ENCODE data around the gene GATAD2B.

GATAD2B gene

GRCh38 chr1:153928791-153929341, 6.1 kb upstream of the GATAD2B start:
- Histone ChIP-seq H3K4me3 (ENCODE audit: low read depth, low read length) (no peak overlapping the region), H3K9me3 (ENCODE audit: control insufficient read depth, low read length) (no peaks in the 10 kb centered on the region), H3K4me2 (ENCODE audit: low read length) (no peak overlapping the region), H2AFZ (no peak overlapping the region), H3K27ac (no peak overlapping the region), H3K27me3 (ENCODE audit: control insufficient read depth, insufficient read depth, low read length) (no peaks in the 10 kb centered on the region), H3K36me3 (ENCODE audit: control insufficient read depth, insufficient read depth, low read length) (no peaks in the 10 kb centered on the region), H3K79me2 (no peaks in the 10 kb centered on the region), H3K9ac (no peak overlapping the region), H3K4me1 (no peaks in the 10 kb centered on the region)
- no peak for TF ChIP-seq CTCF (IDR thresholded peaks at IDR 0.05)

- no peak overlapping the region for H3K27ac ChIP-seq
- no peak overlapping the region for H3K4me3 ChIP-seq (ENCODE audit: low read depth, low read length)
These were observed 5.5 kb upstream of the GATAD2B start for GRCh38 chr1:153928245-153928644.

GRCh38 chr1:153926405-153926804, 3.6 kb upstream of the GATAD2B start:
- Histone ChIP-seq H3K9me3 (ENCODE audit: control insufficient read depth, low read length) (no peaks in the 10 kb centered on the region), H3K36me3 (ENCODE audit: control insufficient read depth, insufficient read depth, low read length) (no peaks in the 10 kb centered on the region), H3K27me3 (ENCODE audit: control insufficient read depth, insufficient read depth, low read length) (no peaks in the 10 kb centered on the region), H2AFZ (no peak overlapping the region), H3K27ac (no peak overlapping the region), H3K4me1 (no peaks in the 10 kb centered on the region), H3K9ac (no peak overlapping the region), H3K4me2 (ENCODE audit: low read length) (no peak overlapping the region), H3K79me2 (no peaks in the 10 kb centered on the region), H3K4me3 (ENCODE audit: low read depth, low read length) (no peak overlapping the region)
- TF ChIP-seq CTCF (IDR thresholded peaks at IDR 0.05): no peak

More at GRCh38 chr1:153928245-153928644, 5.5 kb upstream of the GATAD2B start:
- H3K27me3 ChIP-seq (ENCODE audit: control insufficient read depth, insufficient read depth, low read length): no peaks in the 10 kb centered on the region
- no peaks in the 10 kb centered on the region for H3K36me3 ChIP-seq (ENCODE audit: control insufficient read depth, insufficient read depth, low read length)
- H3K9ac ChIP-seq: no peak overlapping the region
- no peaks in the 10 kb centered on the region for H3K9me3 ChIP-seq (ENCODE audit: control insufficient read depth, low read length)
- no peak overlapping the region for H3K4me2 ChIP-seq (ENCODE audit: low read length)
- no peak overlapping the region for H2AFZ ChIP-seq
- H3K4me1 ChIP-seq: no peaks in the 10 kb centered on the region
- TF ChIP-seq CTCF (IDR thresholded peaks at IDR 0.05): no peak
- H3K79me2 ChIP-seq: no peaks in the 10 kb centered on the region

GRCh38 chr1:153922076-153922971, 448 bp downstream of the GATAD2B start:
- no peaks in the 10 kb centered on the region for H3K36me3 ChIP-seq (ENCODE audit: control insufficient read depth, insufficient read depth, low read length)
- no peaks in the 10 kb centered on the region for H3K27me3 ChIP-seq (ENCODE audit: control insufficient read depth, insufficient read depth, low read length)
- H2AFZ ChIP-seq: peak overlapping the region; percentile 76
- H3K4me2 ChIP-seq (ENCODE audit: low read length): peak overlapping the region; percentile 89
- H3K79me2 ChIP-seq: peaks cover 8% of the 10 kb centered on the region
- peak overlapping the region; percentile 66 for H3K27ac ChIP-seq
- peaks cover 6% of the 10 kb centered on the region for H3K4me1 ChIP-seq
- no peak for TF ChIP-seq CTCF (IDR thresholded peaks at IDR 0.05)
- no peaks in the 10 kb centered on the region for H3K9me3 ChIP-seq (ENCODE audit: control insufficient read depth, low read length)
- H3K9ac ChIP-seq: no peak overlapping the region
- H3K4me3 ChIP-seq (ENCODE audit: low read depth, low read length): peak overlapping the region; percentile 69
